ENCODE measurements around the gene ALX4. TPM values are rescaled to one million over a fixed set of nuclear protein-coding genes. Genes with fewer than 3 reads are reported as not detected.

Gene ALX4
- polyA plus RNA-seq, 3 donors: 0.11 to 0.17 (median 0.11) TPM

GRCh38 chr11:44303401-44303938 is 6.5 kb downstream of the ALX4 start:
- no peak for DNase-seq (ENCODE audit: low read depth in 3 of 3, low spot score in 2 of 3)

- DNase-seq (ENCODE audit: low read depth in 3 of 3, low spot score in 2 of 3): no peak
Observed at GRCh38 chr11:44301564-44302271, 8.2 kb downstream of the ALX4 start.

GRCh38 chr11:44300844-44301563 is 8.9 kb downstream of the ALX4 start:
- DNase-seq (ENCODE audit: low read depth in 3 of 3, low spot score in 2 of 3): no peak

DNA sequence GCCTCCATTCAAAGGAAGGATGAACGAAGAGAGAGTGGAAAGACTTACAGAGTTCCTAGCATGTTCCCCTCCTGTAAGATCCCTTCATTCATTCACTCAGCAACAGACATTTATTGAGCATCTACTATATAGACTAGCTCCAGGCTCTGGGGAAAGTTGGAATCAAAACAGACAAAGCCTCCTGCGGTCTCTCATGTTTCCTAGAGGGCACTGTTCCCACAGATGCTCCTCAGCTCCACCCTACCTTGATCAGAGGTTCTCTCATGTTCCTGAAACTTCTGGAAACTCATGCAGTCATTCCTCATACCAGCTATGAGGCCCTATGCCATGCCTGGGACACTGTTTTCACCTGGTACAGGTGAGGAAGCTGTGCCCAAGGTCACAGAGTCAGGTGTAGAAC is 11.1 kb downstream of the ALX4 start:
- no peak for DNase-seq (ENCODE audit: low read depth in 3 of 3, low spot score in 2 of 3)

GRCh38 chr11:44290208-44290607 is 19.7 kb downstream of the ALX4 start:
- no peak for DNase-seq (ENCODE audit: low read depth in 3 of 3, low spot score in 2 of 3)

GRCh38 chr11:44288133-44288526 is 21.8 kb downstream of the ALX4 start:
- no peak for DNase-seq (ENCODE audit: low read depth in 3 of 3, low spot score in 2 of 3)

DNA sequence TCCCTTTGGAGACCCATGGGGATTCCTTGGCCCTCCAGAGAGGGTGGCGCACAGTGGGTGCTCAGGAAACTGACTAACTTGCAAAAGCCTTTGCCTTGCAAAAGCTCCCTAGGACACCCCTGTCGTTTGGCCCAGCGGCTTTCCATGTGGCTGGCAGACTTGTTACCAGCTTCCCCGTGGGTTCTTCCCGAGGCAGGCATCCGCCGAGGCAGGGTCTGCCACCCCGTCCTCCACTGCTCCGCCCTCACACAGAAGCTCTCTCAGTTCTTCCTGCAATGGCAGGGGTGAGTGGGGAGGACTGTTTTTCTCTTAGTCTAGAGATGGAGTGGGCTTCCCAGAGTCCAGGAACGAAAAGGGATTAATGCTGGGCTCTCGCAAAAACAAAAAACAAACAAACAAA is 23.0 kb downstream of the ALX4 start:
- DNase-seq (ENCODE audit: low read depth in 3 of 3, low spot score in 2 of 3): no peak

DNA sequence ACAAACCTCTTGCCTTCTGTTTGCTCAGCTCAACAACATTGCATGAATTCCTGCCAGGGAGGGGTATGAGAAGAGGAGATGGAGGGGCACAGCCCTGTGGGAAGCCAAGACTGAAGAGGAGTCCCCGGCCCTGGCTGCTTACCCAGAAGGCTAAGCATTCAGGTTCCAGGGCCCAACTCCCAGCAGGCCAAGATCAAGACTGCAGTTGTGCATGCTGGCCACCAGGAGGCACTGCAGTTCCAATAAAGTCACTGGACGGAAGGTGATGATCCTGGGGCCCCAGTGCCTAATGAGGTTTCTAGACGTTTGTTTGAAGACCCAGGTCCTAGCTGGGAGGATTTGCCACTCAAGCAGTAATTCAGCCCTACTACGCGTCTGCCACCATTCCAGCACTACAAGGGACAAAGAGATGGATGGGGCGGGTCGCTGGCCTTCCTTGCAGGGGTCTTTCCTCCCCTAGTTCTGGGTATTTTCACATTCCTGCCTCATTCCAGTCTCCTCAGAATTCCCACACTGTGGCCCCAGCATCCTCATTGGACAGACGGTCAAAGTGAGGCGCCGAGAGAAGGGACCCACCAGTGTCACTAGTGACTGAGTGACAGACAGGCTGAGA is 23.6 kb downstream of the ALX4 start:
- DNase-seq (ENCODE audit: low read depth in 3 of 3, low spot score in 2 of 3): no peak

- no peak for DNase-seq (ENCODE audit: low read depth in 3 of 3, low spot score in 2 of 3)
Observed at GRCh38 chr11:44285756-44286155, 24.2 kb downstream of the ALX4 start.

DNA sequence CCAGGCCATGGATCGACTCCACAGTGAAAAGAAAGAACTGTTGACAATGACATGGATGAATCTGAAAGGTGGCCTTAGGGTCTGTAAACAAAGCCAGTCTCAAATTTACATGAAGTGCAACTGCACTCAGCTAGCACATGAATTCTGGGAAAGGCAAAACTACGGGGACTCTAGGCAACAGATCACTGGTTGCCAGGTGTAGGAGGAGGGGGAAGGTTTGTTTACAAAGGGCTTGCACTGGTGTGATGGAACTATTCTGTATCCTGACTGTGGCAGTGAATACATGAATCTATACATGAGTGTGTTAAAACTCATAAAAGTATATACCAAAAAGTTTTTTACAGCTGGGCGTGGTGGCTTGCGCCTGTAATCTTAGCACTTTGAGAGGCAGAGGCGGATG is 27.3 kb downstream of the ALX4 start:
- no peak for DNase-seq (ENCODE audit: low read depth in 3 of 3, low spot score in 2 of 3)

DNA sequence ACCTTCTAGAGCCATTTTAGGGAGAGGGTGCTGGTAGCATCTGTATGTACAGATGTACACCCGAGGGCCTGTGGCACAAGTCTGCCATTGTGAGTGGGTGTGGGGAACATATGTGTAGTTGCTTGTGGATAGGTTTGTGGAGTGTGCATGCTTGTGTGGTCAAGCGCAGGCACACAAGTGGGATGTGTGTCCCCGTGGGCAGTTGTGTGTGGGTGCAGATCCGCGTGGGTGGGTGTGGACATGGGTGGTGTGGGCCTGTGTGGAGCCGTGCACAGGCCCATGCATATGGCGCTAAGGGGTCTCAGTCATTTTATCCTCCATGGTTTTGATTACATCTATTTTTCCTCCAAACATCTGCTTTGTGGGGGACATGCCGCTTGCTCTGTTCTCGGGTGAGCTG is 28.8 kb downstream of the ALX4 start:
- DNase-seq (ENCODE audit: low read depth in 3 of 3, low spot score in 2 of 3): no peak

- DNase-seq (ENCODE audit: low read depth in 3 of 3, low spot score in 2 of 3): no peak
Observed at GRCh38 chr11:44280257-44280656, 29.7 kb downstream of the ALX4 start.

DNA sequence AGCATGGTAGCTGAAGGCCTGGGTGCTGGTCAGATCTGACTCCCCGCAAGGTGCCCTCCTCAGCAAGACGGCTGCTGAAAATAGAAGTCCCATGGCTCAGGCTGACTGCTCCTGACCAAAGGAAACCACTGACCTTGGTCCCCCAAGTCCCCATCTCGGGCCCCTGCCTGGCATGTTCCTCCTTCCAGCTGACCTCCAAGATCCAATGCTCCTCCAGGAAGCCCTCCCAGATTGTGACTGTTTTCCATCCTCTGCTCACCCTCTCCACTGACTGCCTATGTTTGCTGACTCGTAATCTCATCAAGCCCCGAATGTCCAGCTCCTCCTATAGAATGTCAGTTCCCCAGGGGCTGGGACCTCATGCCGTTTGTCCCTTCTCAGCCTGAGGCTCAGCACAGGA is 30.5 kb downstream of the ALX4 start:
- DNase-seq (ENCODE audit: low read depth in 3 of 3, low spot score in 2 of 3): no peak

GRCh38 chr11:44277196-44278090 is 32.5 kb downstream of the ALX4 start:
- no peak for DNase-seq (ENCODE audit: low read depth in 3 of 3, low spot score in 2 of 3)

- no peak for DNase-seq (ENCODE audit: low read depth in 3 of 3, low spot score in 2 of 3)
Observed at GRCh38 chr11:44275961-44276550, 33.9 kb downstream of the ALX4 start.

GRCh38 chr11:44275241-44275640 is 34.7 kb downstream of the ALX4 start:
- DNase-seq (ENCODE audit: low read depth in 3 of 3, low spot score in 2 of 3): no peak

DNA sequence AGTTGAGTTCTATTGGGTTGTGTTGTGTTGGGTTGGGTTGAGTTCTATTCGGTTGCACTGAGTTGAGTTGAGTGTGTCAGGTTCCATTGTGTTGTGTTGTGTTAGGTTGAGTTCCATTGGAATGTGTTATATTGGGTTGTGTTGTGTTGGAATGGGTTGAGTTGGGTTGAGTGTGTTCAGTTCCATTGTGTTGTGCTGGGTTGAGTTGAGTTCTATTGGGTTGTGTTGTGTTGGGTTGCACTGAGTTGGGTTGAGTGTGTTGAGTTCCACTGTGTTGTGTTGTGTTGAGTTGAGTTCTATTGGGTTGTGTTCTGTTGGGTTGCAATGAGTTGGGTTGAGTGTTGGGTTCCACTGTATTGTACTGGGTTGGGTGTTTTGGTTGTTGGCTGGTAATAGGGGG is 35.5 kb downstream of the ALX4 start:
- DNase-seq (ENCODE audit: low read depth in 3 of 3, low spot score in 2 of 3): no peak

GRCh38 chr11:44271286-44271685 is 38.7 kb downstream of the ALX4 start:
- no peak for DNase-seq (ENCODE audit: low read depth in 3 of 3, low spot score in 2 of 3)

DNA sequence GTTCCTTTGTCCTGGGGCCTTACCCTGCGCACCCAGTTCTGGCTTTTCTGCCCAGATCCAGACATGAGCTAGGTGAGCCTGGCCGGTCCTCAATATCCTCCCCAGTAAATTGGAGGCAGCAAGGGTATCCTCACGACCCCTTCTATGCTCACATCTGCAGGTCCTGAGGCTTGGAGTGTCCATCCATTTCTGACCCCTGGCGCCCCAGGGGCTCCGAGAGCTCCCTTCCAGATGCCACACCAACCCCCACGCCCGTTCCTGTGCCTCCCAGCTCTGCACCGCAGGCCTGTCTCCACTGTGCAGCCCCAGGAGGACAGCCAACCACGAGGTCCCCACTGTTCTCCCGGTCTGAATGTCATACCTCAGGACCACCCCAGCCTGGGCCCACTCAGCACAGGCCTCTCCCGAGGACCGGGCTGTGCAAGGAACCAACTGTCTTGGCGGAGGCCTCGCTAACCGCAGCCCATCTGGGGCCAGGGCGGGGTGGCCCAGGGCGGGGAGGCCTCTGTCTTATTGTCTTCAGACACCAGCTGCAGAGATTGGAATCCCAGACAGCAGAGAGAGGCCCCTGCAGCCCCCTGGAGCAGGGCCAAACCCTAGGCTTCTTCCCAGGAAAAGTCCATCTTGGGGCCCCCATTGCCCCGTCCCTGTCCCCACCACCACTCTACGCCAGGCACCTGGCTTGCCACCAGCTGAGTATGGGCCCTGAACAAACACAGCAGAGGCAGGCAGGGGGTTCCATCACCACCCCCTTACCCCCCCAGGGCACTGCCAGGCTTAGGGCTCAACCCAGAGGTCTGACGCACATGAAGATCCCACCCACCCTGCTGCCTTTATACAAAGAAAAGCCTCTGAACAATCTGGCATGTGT is 39.3 kb downstream of the ALX4 start:
- DNase-seq (ENCODE audit: low read depth in 3 of 3, low spot score in 2 of 3): no peak
